Measurements from ENCODE around the gene SEMA5A. TPM values are rescaled to one million over a fixed set of nuclear protein-coding genes. Genes with fewer than 3 reads are reported as not detected.

Gene SEMA5A
- polyA plus RNA-seq, 1 of the 3 experiments (the other 2 are of a cell fraction), result 0.58 TPM

DNA sequence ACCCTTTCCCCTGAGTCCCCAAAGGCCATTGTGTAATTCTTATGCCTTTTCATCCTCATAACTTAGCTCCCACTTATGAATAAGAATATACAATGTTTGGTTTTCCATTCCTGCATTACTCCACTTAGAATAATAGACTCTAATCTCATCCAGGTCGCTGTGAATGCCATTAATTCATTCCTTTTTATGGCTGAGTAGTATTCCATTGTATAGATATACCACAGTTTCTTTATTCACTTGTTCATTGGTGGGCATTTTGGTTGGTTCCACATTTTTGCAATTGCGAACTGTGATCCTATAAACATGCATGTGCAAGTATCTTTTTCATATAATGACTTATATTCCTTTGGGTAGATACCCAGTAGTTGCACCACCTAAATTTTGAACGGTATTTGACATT lies 101.5 kb downstream of the SEMA5A start:
- Histone ChIP-seq H3K79me2 (ENCODE audit: insufficient read depth) (no peaks in the 10 kb centered on the region), H4K20me1 (ENCODE audit: insufficient read depth) (no peaks in the 10 kb centered on the region), H3K9me3 (no peaks in the 10 kb centered on the region), H3K4me1 (ENCODE audit: control insufficient read depth in 1 of 2, insufficient read depth in 2 of 2, low read depth in 1 of 2, low read length in 1 of 2) (peaks cover 5 to 7% of the 10 kb centered on the region in 2 experiments), H3K27ac (ENCODE audit: low read depth in 2 of 2, low read length in 1 of 2) (no peak overlapping the region), H3K4me2 (no peak overlapping the region), H3K9me2 (no peaks in the 10 kb centered on the region), H3K36me3 (replicated peaks in 1 of 2; ENCODE audit: control insufficient read depth in 1 of 2, insufficient read depth in 2 of 2, low read length in 1 of 2) (no peaks in the 10 kb centered on the region), H3F3A (replicated peaks; ENCODE audit: insufficient read depth) (peaks cover 17% of the 10 kb centered on the region), H3K27me3 (ENCODE audit: insufficient read depth) (no peaks in the 10 kb centered on the region), H3K9ac (no peak overlapping the region), H2AFZ (ENCODE audit: low read depth) (no peak overlapping the region), H3K4me3 (ENCODE audit: low read depth in 2 of 2, low read length in 1 of 2) (no peak overlapping the region)
- CTCF ChIA-PET, result no interaction called here
- WGBS (ENCODE audit: low lambda C conversion rate), result 44% methylated on average over 3 of the region's 3 CpGs
- DNase-seq, result no peak
- POLR2A ChIA-PET, result no interaction called here
- TF ChIP-seq, protein P1, sequence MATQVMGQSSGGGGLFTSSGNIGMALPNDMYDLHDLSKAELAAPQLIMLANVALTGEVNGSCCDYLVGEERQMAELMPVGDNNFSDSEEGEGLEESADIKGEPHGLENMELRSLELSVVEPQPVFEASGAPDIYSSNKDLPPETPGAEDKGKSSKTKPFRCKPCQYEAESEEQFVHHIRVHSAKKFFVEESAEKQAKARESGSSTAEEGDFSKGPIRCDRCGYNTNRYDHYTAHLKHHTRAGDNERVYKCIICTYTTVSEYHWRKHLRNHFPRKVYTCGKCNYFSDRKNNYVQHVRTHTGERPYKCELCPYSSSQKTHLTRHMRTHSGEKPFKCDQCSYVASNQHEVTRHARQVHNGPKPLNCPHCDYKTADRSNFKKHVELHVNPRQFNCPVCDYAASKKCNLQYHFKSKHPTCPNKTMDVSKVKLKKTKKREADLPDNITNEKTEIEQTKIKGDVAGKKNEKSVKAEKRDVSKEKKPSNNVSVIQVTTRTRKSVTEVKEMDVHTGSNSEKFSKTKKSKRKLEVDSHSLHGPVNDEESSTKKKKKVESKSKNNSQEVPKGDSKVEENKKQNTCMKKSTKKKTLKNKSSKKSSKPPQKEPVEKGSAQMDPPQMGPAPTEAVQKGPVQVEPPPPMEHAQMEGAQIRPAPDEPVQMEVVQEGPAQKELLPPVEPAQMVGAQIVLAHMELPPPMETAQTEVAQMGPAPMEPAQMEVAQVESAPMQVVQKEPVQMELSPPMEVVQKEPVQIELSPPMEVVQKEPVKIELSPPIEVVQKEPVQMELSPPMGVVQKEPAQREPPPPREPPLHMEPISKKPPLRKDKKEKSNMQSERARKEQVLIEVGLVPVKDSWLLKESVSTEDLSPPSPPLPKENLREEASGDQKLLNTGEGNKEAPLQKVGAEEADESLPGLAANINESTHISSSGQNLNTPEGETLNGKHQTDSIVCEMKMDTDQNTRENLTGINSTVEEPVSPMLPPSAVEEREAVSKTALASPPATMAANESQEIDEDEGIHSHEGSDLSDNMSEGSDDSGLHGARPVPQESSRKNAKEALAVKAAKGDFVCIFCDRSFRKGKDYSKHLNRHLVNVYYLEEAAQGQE (IDR thresholded peaks at IDR 0.05; ENCODE audit: low read depth, low read length), result no peak
- TF ChIP-seq GATA2 (CRISPR knock-in tag; IDR thresholded peaks at IDR 0.05), result no peak
- TF ChIP-seq, protein P2, sequence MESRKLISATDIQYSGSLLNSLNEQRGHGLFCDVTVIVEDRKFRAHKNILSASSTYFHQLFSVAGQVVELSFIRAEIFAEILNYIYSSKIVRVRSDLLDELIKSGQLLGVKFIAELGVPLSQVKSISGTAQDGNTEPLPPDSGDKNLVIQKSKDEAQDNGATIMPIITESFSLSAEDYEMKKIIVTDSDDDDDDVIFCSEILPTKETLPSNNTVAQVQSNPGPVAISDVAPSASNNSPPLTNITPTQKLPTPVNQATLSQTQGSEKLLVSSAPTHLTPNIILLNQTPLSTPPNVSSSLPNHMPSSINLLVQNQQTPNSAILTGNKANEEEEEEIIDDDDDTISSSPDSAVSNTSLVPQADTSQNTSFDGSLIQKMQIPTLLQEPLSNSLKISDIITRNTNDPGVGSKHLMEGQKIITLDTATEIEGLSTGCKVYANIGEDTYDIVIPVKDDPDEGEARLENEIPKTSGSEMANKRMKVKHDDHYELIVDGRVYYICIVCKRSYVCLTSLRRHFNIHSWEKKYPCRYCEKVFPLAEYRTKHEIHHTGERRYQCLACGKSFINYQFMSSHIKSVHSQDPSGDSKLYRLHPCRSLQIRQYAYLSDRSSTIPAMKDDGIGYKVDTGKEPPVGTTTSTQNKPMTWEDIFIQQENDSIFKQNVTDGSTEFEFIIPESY (IDR thresholded peaks at IDR 0.05; ENCODE audit: borderline replicate concordance, low read depth), result no peak

DNA sequence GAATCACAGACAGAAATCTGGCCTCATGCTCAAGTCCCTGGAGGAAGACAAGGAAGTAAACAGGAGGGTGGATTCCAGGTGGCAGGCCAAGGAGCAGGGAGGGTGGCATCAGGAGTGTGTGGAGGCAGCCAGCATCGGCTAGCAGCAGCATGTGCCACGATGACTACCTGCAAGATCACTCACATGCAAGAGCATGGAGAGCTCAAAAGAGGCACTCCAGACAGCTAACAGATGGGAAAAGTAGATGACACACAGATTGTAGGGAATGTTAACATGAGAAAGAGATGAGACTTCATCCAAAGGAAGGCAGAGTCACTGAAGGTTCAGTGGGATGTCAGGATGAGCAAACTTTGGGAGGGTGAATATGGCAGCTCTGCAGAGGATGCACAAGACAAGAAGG lies 104.3 kb downstream of the SEMA5A start:
- Histone ChIP-seq H3F3A (replicated peaks; ENCODE audit: insufficient read depth) (peaks cover 20% of the 10 kb centered on the region), H2AFZ (ENCODE audit: low read depth) (no peak overlapping the region), H3K4me3 (ENCODE audit: low read depth in 2 of 2, low read length in 1 of 2) (no peak overlapping the region), H3K36me3 (replicated peaks in 1 of 2; ENCODE audit: control insufficient read depth in 1 of 2, insufficient read depth in 2 of 2, low read length in 1 of 2) (no peaks in the 10 kb centered on the region), H3K9ac (no peak overlapping the region), H3K79me2 (ENCODE audit: insufficient read depth) (no peaks in the 10 kb centered on the region), H3K4me2 (no peak overlapping the region), H3K9me3 (no peaks in the 10 kb centered on the region), H3K4me1 (ENCODE audit: control insufficient read depth in 1 of 2, insufficient read depth in 2 of 2, low read depth in 1 of 2, low read length in 1 of 2) (peaks cover 13 to 21% of the 10 kb centered on the region in 2 experiments), H3K27ac (ENCODE audit: low read depth in 2 of 2, low read length in 1 of 2) (peak overlapping the region in 1 of 2 experiments; percentile 80; a peak in 2 of 4 replicates), H3K9me2 (no peaks in the 10 kb centered on the region), H3K27me3 (ENCODE audit: insufficient read depth) (no peaks in the 10 kb centered on the region), H4K20me1 (ENCODE audit: insufficient read depth) (no peaks in the 10 kb centered on the region)
- no peak for TF ChIP-seq CHD2 (IDR thresholded peaks at IDR 0.05; ENCODE audit: low read length, partially characterized antibody)
- no peak for DNase-seq
- ChIA-PET POLR2A (no interaction called here), CTCF (no interaction called here)
- WGBS (ENCODE audit: low lambda C conversion rate), result 57% methylated on average over 2 of the region's 2 CpGs

DNA sequence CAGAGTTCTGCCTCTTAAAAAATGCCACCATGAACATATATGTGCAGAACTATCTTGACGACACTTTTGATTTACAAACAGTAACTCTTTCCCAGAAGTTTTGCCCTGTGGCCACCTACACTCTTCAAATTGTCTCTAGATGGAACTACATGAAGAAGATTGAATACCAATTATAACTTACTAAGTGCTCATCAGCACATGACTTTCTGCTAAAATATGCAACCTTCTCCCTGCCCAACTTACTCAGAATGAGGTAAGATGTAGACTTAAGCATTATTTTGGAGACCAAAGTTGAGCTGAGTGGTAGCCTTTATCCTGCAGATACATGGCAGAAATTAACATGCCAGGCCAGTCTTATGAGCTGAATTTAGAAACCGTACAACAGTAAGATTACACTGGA lies 105.4 kb downstream of the SEMA5A start:
- Histone ChIP-seq H3K27ac (ENCODE audit: low read depth in 2 of 2, low read length in 1 of 2) (peak overlapping the region; percentile 50 to 80; a peak in 3 of 4 replicates), H4K20me1 (ENCODE audit: insufficient read depth) (no peaks in the 10 kb centered on the region), H3K4me2 (peak overlapping the region; percentile 59; the same call in 1 of the 2 replicates), H3K4me3 (ENCODE audit: low read depth in 2 of 2, low read length in 1 of 2) (no peak overlapping the region), H3K4me1 (ENCODE audit: control insufficient read depth in 1 of 2, insufficient read depth in 2 of 2, low read depth in 1 of 2, low read length in 1 of 2) (peaks cover 13 to 21% of the 10 kb centered on the region in 2 experiments), H3K27me3 (ENCODE audit: insufficient read depth) (no peaks in the 10 kb centered on the region), H3F3A (replicated peaks; ENCODE audit: insufficient read depth) (peaks cover 20% of the 10 kb centered on the region), H3K9me2 (no peaks in the 10 kb centered on the region), H2AFZ (ENCODE audit: low read depth) (no peak overlapping the region), H3K9ac (no peak overlapping the region), H3K79me2 (ENCODE audit: insufficient read depth) (no peaks in the 10 kb centered on the region), H3K36me3 (replicated peaks in 1 of 2; ENCODE audit: control insufficient read depth in 1 of 2, insufficient read depth in 2 of 2, low read length in 1 of 2) (no peaks in the 10 kb centered on the region), H3K9me3 (no peaks in the 10 kb centered on the region)
- DNase-seq, result no peak
- POLR2A ChIA-PET, result no interaction called here
- 29% methylated on average over 2 of the region's 2 CpGs for WGBS (ENCODE audit: low lambda C conversion rate)
- CTCF ChIA-PET, result interaction anchor here (1.4 to 1.8 kb wide), 2 partner anchors 12 to 18 kb away, joined by 3 to 6 read pairs; no protein-coding TSS in a partner anchor
- TF ChIP-seq JUND (IDR thresholded peaks at IDR 0.05) (peak; percentile 55), RXRA (IDR thresholded peaks at IDR 0.05; ENCODE audit: borderline replicate concordance, low read depth) (no peak), GABPA (IDR thresholded peaks at IDR 0.05; ENCODE audit: low read depth) (no peak), NFIC (IDR thresholded peaks at IDR 0.05; ENCODE audit: borderline replicate concordance) (no peak; the same call in 1 of the 2 replicates), ELF1 (IDR thresholded peaks at IDR 0.05) (no peak), TAF1 (IDR thresholded peaks at IDR 0.05; ENCODE audit: borderline replicate concordance, low read depth, low read length) (no peak), SMC3 (IDR thresholded peaks at IDR 0.05; ENCODE audit: low read depth, low read length) (no peak), CHD2 (IDR thresholded peaks at IDR 0.05; ENCODE audit: low read length, partially characterized antibody) (no peak), POLR2AphosphoS5 (IDR thresholded peaks at IDR 0.05; ENCODE audit: low read depth, low read length) (no peak)
- TF ChIP-seq, protein P2 (IDR thresholded peaks at IDR 0.05; ENCODE audit: borderline replicate concordance, low read depth), result no peak
- TF ChIP-seq, protein P3, sequence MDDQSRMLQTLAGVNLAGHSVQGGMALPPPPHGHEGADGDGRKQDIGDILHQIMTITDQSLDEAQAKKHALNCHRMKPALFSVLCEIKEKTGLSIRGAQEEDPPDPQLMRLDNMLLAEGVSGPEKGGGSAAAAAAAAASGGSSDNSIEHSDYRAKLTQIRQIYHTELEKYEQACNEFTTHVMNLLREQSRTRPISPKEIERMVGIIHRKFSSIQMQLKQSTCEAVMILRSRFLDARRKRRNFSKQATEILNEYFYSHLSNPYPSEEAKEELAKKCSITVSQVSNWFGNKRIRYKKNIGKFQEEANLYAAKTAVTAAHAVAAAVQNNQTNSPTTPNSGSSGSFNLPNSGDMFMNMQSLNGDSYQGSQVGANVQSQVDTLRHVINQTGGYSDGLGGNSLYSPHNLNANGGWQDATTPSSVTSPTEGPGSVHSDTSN (IDR thresholded peaks at IDR 0.05), result peak; percentile 56
